Measurements from ENCODE around the gene TMOD2. TPM values are rescaled to one million over a fixed set of nuclear protein-coding genes. Genes with fewer than 3 reads are reported as not detected.

TMOD2 gene
- total and polyA plus RNA-seq, 2 donors (not counting 1 experiment from before 2014, with no cell fraction given) = 7.0 to 11.2 TPM

DNA sequence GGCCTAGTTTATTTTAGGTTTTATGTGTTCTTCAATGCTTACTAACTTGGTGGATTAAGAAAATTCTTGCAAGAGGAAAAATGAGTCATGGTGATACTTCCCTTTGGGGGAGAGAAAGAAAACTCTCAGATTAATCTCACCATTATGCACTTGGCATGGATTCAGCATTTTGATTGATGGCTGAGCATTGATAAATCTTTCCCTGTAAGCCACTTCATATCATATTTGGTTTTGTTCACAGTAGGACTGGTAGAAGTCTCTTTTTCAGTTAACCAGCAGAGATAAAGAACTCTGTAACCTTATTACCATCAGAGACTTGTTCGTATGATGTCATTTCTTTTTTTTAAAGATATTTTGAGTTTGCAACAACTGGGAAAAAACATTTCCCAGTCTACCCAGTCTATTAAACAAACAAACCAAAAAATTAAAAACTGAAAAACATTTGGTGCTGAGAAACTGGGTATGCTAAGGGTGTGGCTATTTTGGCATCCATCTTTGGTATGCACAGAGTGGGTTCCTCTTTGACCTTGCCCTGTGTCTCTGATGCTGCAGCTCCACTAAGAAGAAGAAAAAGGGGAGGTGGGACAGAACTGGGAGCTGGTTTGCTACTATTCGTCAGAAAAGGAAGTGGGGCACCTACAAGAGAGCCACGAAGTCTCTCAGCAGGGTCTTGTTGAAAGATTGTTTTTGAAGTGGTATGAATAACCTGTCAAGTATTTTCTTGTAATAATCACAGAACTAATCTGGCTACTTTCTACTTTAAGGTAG is 95.2 kb downstream of the TMOD2 start:
- H3K4me1 ChIP-seq (ENCODE audit: control insufficient read depth, extremely low read depth, insufficient read depth, low read length) = peaks cover 19% of the 10 kb centered on the region
- peak overlapping the region; percentile 75 for H3K4me2 ChIP-seq (ENCODE audit: extremely low read depth, insufficient read depth, low read length)
- H2AFZ ChIP-seq (ENCODE audit: low read length) = no peak overlapping the region
- H3K9me3 ChIP-seq (ENCODE audit: control insufficient read depth, insufficient read depth, low read depth, low read length) = no peaks in the 10 kb centered on the region
- H3K27me3 ChIP-seq (ENCODE audit: control insufficient read depth, insufficient read depth, low read length) = no peaks in the 10 kb centered on the region
- no peaks in the 10 kb centered on the region for H3K36me3 ChIP-seq (ENCODE audit: control insufficient read depth, insufficient read depth, low read length)
- peak overlapping the region; percentile 59 for H3K27ac ChIP-seq (ENCODE audit: insufficient read depth, low read length)
- TF ChIP-seq EZH2 (IDR thresholded peaks at IDR 0.05; ENCODE audit: low read length, missing control alignments) = no peak
- no peak for TF ChIP-seq CTCF (conservative IDR thresholded peaks at IDR 0.05 in 1 of 2, IDR thresholded peaks at IDR 0.05 in 1 of 2; ENCODE audit: low read depth in 1 of 2, low read length in 2 of 2)
- peak; percentile 66 to 83 for DNase-seq (ENCODE audit: low read depth in 2 of 2)
- H3K9ac ChIP-seq (ENCODE audit: insufficient read depth, low read length) = no peak overlapping the region
- no peak overlapping the region for H3K4me3 ChIP-seq (replicated peaks in 1 of 4; ENCODE audit: control extremely low read depth in 1 of 4, insufficient read depth in 1 of 4, low read depth in 3 of 4, low read length in 4 of 4)
- H3K79me2 ChIP-seq (ENCODE audit: control insufficient read depth, insufficient read depth, low read length) = peaks cover 94% of the 10 kb centered on the region
- no peaks in the 10 kb centered on the region for H4K20me1 ChIP-seq (ENCODE audit: control insufficient read depth, extremely low read depth, insufficient read depth, low read length)

- no peaks in the 10 kb centered on the region for H4K20me1 ChIP-seq (ENCODE audit: control insufficient read depth, extremely low read depth, insufficient read depth, low read length)
Measured at GRCh38 chr15:51848811-51849210, 97.4 kb downstream of the TMOD2 start.

DNA sequence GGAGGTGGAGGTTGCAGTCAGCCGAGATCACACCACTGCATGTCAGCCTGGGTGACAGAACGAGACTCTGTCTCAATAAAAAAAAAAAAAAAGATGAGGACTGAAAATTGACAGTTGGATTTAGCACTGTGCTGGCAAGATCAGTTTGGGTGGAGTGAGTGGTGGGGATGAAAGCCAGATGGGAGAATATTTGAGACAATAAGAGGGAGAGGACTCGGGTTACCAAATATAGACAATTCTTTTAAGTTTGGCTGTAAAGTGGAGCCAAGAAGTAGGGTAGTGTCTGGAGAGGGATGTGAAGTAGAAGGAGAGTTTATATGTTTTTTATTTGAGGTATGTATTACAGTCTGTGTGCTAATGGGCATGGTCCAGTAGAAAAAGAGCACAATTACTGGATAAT is 98.5 kb downstream of the TMOD2 start:
- Histone ChIP-seq H3K9ac (ENCODE audit: insufficient read depth, low read length) (no peak overlapping the region), H3K36me3 (ENCODE audit: control insufficient read depth, insufficient read depth, low read length) (no peaks in the 10 kb centered on the region), H3K27ac (ENCODE audit: insufficient read depth, low read length) (no peak overlapping the region), H4K20me1 (ENCODE audit: control insufficient read depth, extremely low read depth, insufficient read depth, low read length) (no peaks in the 10 kb centered on the region), H3K4me3 (replicated peaks in 1 of 4; ENCODE audit: control extremely low read depth in 1 of 4, insufficient read depth in 1 of 4, low read depth in 3 of 4, low read length in 4 of 4) (no peak overlapping the region), H3K27me3 (ENCODE audit: control insufficient read depth, insufficient read depth, low read length) (no peaks in the 10 kb centered on the region), H2AFZ (ENCODE audit: low read length) (no peak overlapping the region), H3K4me1 (ENCODE audit: control insufficient read depth, extremely low read depth, insufficient read depth, low read length) (peaks cover 20% of the 10 kb centered on the region), H3K9me3 (ENCODE audit: control insufficient read depth, insufficient read depth, low read depth, low read length) (no peaks in the 10 kb centered on the region), H3K79me2 (ENCODE audit: control insufficient read depth, insufficient read depth, low read length) (peaks cover 90% of the 10 kb centered on the region), H3K4me2 (ENCODE audit: extremely low read depth, insufficient read depth, low read length) (no peak overlapping the region)
- DNase-seq (ENCODE audit: low read depth in 2 of 2) = peak in 1 of 2 donors; percentile 73
- no peak for TF ChIP-seq CTCF (conservative IDR thresholded peaks at IDR 0.05 in 1 of 2, IDR thresholded peaks at IDR 0.05 in 1 of 2; ENCODE audit: low read depth in 1 of 2, low read length in 2 of 2)
- no peak for TF ChIP-seq EZH2 (IDR thresholded peaks at IDR 0.05; ENCODE audit: low read length, missing control alignments)

More at GRCh38 chr15:51848811-51849210, 97.4 kb downstream of the TMOD2 start:
- TF ChIP-seq CTCF (conservative IDR thresholded peaks at IDR 0.05 in 1 of 2, IDR thresholded peaks at IDR 0.05 in 1 of 2; ENCODE audit: low read depth in 1 of 2, low read length in 2 of 2) = no peak
- TF ChIP-seq EZH2 (IDR thresholded peaks at IDR 0.05; ENCODE audit: low read length, missing control alignments) = no peak
- peaks cover 91% of the 10 kb centered on the region for H3K79me2 ChIP-seq (ENCODE audit: control insufficient read depth, insufficient read depth, low read length)
- peaks cover 17% of the 10 kb centered on the region for H3K4me1 ChIP-seq (ENCODE audit: control insufficient read depth, extremely low read depth, insufficient read depth, low read length)
- H3K4me2 ChIP-seq (ENCODE audit: extremely low read depth, insufficient read depth, low read length) = no peak overlapping the region
- H3K4me3 ChIP-seq (replicated peaks in 1 of 4; ENCODE audit: control extremely low read depth in 1 of 4, insufficient read depth in 1 of 4, low read depth in 3 of 4, low read length in 4 of 4) = no peak overlapping the region
- H3K9me3 ChIP-seq (ENCODE audit: control insufficient read depth, insufficient read depth, low read depth, low read length) = no peaks in the 10 kb centered on the region
- H3K9ac ChIP-seq (ENCODE audit: insufficient read depth, low read length) = no peak overlapping the region
- H3K27me3 ChIP-seq (ENCODE audit: control insufficient read depth, insufficient read depth, low read length) = no peaks in the 10 kb centered on the region
- H3K27ac ChIP-seq (ENCODE audit: insufficient read depth, low read length) = no peak overlapping the region
- H2AFZ ChIP-seq (ENCODE audit: low read length) = no peak overlapping the region
- no peaks in the 10 kb centered on the region for H3K36me3 ChIP-seq (ENCODE audit: control insufficient read depth, insufficient read depth, low read length)
- DNase-seq (ENCODE audit: low read depth in 2 of 2) = peak in 1 of 2 donors; percentile 37

Data from fibroblast of lung (primary cell).